ENCODE measurements around the gene MAPK6.
A peak's percentile ranks its signal among the peaks of the same experiment; 100 is the strongest.
"Not testable (repeated sequence)": the region's sequence is repeated elsewhere in the genome, so short reads cannot be mapped to it uniquely, and the experiment has no call there.

Gene MAPK6

DNA sequence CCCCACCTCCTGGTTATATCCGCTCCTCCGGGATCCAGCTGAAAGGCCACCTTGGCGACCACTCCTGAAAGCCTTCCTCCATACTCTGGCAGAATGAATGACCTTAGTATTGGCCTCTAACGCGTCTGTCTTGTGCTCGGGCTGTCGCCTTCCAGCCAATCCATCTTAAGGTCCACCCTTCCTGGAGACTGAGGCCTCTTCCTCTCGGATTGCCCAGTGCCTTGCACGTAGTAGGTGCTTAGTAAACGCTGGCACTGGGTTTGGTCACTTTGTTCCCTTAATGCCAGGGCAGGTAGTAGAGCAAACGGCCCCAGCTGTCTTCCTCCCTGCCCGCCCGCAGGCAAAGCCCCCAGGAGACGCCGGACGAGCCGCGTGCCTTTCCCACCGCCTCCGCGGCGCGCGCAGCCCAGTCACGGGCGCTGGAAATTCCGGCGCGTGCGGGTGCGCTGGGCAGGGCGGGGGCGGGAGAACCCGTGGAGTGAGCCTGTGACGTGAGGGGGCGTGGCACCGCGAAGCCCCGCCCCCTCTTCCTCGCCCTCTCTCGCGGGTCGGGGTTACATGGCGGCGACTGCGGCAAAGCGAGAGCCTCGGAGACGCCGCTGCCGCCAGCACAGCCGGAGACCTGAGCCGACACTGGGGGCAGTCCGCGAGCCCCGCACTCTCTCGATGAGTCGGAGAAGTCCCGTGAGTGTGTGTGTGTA is at the start of gene MAPK6:
TSS of gene MAPK6 (plus strand) at position 527 of the 701 bp plus-strand sequence. CDS start 27,242 bp downstream, outside the sequence.
- DNase-seq: peak; percentile 85

DNA sequence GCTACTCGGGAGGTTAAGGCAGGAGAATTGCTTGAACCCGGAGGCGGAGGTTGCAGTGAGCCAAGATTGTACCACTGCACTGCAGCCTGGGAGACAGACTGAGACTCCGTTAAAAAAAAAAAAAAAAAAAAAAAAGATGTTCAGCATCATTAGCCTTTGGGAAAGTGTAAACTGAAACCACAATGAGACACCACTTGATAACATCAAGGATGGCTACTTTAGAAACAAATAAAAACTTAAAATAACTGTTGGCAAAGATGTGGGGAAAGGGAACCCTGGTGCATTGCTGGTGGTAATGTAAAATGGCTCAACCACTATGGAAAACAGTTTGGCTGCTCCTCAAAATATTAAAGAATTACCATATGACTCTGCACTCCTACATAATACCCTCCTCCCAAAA is 49.3 kb upstream of the MAPK6 start:
- DNase-seq: no peak

DNA sequence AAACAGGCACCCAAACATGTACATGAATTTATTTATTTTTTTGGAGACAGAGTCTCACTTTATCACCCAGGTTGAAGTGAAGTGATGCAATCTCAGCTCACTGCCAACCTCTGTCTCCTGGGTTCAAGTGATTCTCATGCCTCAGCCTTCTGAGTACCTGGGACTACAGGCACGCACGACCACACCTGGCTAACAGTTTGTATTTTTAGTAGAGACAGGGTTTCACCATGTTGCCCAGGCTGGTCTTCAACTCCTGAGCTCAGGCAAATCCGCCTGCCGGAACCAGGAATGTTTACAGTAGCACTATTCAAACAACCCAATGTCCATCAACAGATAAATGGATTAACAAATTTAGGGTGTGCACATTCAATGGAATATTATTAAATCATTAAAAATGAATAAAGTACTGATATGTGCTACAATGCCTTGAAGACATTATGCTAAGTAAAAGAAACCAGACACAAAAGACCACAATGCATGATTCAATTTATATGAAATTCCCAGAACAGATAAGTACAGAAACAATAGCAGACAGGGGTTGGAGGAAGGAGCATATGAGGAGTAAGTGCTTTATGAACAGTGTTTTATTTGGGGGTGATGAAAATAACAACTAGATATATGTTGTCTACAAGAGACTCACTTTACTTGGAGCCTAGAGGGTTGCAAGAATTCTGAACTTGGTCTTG is 48.7 kb upstream of the MAPK6 start:
- no peak for DNase-seq

DNA sequence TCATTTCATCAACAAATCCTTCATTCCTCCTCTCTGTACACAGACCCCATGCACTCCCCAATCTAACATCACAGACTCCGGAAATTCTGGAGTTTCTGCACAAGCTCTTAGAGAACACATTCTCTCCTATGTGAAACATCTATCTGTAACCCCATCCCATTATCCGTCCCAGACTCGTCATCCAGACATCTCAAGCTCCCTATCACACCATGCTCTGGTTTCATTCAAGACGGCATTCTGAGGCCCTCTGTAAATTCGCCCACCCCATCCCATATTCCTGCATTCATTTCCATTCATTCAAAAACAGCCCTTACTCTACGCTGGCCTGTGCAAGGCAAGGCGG is 48.0 kb upstream of the MAPK6 start:
- no peak for DNase-seq

DNA sequence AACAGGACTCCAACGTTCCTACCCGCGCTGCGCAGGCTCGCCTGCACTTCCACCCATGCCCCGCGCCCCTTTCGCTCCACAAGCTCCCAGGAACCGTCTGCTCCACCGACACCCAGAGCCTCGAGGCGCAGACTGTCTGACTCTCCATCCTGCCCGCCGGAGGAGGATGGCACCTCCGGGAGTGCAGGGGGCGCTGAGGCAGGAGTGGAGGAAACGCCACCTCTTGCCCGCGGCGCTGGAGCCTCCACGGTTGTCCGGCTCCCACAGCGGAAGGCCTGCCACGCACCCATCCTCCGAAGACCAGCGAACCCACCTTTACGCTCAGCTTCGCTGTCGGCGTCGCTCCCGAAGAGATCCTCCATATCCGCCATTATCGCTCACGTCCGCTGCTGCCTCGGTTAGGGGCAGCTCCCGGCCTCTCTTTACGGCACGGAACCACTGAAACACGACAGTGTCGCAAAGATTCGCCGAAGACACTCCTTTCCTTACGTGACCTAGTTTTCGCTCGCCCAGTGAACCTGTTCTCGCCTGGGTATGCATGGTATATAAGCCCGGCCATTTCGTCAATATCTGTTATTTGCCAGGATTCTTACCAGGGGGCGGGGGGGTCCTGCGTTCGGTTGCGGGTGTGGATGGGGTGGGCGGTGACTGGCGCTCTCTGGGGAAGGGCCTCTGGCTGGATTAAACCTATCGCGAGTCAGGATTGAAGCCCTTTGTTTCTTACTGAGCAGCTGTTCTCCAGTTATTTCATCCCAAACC is 47.5 kb upstream of the MAPK6 start, which contains the start of gene LEO1:
TSS of gene LEO1 (minus strand) at position 404 of the 759 bp plus-strand sequence. CDS start at position 371, 33 bp downstream.
- DNase-seq: peak; percentile 82

DNA sequence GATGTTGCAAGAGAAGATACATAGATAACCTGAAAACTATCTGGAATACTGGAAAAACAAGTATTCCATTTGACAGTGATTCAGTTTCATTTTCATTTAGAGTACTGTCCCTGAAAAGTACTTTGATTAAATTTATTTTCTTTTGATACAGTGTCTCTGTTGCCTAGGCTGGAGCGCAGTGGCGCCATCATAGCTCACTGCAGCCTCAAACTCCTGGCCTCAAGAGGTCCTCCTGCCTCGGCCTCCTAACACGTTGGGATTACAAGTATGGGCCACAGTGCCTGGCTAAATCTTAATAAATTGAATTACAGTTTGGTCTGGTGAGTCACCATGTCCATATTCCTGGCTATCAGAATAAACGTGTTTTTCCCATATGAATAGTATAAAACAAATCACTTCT is 45.8 kb upstream of the MAPK6 start:
- no peak for DNase-seq

DNA sequence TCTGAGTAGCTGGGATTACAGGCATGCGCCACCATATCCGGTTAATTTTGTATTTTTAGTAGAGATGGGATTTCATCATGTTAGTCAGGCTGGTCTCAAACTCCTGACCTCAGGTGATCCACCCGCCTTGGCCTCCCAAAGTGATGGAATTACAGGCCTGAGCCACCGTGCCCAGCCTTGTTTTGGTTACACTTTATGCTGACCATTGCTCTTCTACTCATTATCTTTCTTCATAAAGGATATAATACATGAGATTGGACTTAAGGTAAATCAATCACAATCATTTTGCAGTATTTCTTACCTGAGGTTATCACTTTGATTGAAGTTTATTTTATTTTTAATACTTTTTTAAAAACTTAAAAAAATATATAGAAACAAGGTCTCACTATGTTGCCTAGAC is 45.2 kb upstream of the MAPK6 start:
- DNase-seq: no peak

DNA sequence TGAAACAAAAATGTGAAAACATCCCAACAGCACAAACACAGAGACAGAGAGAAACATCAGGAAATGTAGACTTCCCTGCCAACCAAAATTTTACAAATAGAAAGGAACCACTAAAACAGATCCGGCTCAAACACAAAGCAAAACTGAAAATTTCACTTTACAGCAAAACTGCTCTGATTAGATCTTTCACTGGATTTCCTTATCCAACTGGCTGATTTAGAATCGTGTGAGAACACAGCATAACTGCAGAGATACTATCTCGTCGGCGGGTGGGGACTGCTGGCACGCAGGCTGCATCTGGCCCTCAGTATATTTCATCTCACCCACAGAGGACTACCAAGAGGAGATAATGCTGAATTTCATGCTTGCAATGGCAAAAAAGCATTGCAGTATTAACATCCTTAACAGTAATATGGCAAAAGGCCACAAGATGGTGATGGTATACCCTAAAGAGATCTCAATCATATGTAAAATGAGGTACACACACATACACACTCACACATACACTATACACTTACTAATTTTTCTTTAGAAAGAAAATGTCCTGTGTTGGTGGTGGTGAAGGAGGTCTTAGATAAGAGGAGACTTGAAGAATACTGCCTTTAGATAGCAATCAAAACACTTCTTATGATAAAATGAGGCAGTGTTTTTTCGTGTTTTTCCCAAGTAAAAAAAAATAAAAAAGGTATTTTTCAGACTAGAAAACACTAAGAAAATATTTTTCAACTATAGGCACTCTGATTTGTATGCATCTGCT is 36.8 kb upstream of the MAPK6 start:
- DNase-seq: no peak

DNA sequence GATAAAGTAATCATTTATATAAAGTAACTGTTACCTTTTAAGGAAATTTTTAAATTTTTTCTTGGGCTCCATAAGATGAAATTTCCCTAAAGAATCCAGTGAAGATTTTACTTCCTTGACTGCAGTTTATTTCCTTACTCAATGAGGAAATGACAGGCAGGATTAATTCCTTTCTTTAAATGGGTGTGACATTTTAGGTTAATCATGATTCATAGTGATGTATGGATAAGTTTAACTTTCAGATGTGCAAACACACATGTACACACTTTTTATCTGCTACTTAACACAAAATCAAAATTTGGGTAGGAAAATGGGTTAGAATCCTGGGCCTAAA is 36.3 kb upstream of the MAPK6 start:
- no peak for DNase-seq

DNA sequence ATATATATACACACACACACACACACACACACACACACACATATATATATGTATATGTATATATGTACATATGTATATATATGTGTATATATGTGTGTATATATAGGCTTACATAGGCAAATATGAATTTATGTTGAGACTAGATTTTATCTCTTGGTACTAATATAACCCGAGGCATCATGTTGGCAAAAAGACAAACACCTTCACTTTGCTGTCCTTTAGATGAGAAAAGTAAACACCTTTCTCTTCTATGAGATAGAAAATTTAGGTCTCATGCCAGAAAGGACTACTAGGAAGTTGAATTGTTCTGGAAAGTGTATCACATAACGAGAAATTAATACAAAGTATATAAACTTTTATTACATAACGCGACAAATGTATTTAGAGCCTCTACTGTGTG is 27.9 kb upstream of the MAPK6 start:
- DNase-seq: no peak

DNA sequence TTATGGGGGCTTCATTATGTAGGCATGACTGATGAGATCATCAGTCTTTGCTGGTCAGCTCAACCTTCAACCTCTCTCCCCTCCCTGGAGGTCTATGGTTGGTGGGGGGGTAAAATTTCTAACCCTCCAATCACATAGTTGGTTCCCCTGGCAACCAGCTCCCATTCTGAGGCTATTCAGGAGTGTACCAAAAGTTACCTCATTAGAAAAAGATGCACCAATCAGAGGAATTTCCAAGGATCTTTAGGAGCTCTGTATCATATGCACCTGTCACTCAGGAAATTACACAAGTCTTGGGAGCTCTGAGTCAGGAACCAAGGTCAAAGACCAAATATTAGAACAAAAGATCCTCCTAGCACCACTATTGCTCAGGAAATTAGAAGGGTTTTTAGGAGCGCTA is 26.1 kb upstream of the MAPK6 start:
- no peak for DNase-seq

DNA sequence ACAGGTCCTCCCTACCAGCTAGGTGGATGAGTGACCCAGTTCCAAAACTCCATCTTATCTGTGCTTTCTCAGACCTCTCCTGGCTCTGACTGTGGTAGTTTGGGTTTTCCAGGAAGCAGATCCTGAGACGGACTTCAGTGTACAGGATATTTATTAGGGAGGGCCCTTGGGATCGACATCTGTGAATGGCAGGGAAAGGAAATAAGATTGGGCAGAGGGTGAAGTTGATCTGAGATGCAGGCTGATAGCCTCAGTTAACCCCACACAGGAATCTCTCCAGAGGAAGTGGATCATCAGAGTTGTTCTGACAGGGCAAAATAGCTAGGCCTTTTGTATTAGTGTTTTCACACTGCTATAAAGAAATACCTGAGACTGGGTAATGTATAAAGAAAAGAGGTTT is 16.7 kb upstream of the MAPK6 start:
- no peak for DNase-seq

DNA sequence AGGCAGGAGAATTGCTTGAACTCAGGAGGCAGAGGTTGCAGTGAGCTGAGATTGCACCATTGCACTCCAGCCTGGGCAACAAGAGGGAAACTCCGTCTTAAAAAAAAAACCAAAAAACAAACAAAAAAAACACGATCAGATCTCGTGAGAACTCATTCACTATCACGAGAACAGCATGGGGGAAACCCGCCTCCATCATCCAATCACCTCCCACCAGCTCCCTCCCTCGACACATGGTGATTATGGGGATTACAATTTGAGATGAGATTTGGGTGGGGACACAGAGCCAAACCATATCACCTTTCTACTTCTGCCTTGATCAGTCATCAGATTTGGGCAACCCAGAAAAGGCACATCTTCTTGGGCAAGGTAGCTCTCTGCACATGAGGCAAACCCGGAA is 15.9 kb upstream of the MAPK6 start:
- DNase-seq: not testable (repeated sequence)

DNA sequence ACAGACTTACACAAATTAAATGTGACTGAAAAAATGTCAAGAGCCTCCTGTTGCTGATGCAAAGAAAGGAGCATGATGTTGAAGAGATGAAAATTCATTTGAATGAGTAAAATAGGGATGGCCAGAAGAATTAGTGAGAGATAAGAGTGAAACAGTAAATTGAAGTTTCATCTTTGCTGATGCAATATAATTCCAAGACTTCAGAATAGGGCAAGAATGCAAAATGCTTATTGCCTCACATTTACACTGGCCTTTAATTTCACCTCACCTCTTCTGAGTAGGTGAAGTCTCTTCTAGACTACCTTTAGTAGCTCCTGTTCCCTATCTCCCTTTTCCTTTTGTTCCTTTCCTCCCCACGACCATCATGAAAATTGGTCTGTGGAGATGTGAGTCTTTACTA is 15.3 kb upstream of the MAPK6 start:
- no peak for DNase-seq

DNA sequence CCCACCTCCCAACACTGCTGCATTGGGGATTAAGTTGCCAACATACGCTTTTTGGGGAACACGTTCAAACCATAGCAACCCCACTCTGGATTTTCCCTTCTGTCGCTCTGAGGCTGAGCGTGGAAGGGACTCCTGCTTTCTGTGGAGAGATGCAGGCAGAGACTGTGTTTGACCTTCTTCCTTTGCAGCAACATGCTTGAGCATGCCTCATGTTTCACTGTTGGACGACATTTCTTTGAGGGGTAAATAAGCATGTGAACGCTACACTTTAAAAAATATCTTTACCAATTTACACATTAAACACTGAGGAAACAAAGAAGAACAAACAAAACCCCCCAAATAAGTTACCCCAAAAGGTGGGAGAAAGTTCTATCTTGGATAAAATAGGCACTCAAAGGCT is 14.2 kb upstream of the MAPK6 start:
- DNase-seq: no peak

DNA sequence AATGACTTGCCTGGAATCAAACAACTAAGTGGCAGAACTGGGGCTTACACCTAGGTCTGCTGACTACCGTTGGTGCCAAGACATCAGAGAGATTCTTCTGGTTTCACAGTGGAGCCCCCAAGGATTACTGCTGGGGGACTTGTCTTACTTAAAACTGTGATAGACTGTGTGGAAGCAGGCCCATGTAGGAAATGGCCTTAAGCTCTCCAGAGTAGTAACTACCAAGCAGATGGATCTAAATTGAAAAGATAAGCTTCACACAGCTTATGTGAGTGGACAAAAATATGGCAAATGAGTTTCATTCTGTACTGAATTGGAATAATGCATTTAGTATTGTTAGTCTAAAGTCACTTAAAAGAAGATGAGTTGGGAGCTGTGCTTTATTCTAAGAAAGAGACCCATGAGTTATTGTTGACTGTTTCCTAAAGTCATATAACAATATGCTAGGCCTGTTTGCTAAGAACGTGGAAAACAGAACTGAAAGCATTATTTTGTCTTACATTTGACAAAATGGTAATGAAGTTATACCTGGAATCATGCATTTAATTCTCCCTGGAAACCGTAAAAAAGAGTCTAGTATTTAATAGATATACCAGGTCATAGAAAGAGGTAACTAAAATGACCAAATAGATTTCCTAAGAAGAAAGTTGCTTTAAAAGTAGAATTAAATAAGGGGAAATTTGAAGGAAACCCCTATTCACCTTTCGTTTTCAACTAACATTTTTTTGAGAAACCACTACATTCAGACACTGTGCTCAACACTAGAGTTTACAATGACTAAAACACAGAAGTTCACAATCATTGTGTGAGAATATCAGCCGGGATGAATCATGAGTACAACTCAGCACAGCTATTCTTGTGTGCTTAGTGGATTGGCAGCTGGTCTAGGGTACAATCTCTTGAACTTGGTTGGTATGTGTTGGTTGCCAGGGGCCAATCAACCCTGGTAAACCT is 13.0 kb upstream of the MAPK6 start:
- DNase-seq: no peak

DNA sequence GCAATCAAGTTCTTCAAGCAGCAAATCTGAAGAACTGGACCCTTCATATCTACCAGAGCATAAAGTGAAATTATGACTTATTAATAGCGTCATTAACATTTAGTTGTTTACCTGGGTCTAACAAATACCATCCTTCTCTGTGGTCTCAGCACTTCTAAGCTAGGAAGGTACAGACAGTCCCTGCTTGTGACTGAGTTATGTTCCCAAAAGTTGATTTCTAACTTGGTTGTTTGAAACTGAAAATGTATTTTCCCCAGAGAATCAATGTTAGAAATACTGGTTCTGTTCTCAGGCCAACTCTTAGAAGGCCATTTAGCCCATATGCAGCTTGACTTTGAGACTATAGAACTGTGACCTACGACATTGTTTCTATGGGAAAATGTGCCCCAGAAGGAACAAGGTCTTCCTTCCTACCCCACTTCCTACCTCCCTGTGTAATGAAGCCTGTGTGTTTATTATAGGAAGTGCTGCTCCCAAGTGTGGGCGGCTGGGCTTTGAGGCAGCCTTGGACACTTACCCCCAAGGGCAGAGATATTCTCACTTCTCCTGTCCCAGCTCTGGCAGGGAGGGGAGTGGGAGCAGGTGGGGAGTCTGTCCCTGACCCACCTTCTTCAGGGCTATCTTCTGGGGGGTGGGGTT is 12.2 kb upstream of the MAPK6 start:
- DNase-seq: no peak

DNA sequence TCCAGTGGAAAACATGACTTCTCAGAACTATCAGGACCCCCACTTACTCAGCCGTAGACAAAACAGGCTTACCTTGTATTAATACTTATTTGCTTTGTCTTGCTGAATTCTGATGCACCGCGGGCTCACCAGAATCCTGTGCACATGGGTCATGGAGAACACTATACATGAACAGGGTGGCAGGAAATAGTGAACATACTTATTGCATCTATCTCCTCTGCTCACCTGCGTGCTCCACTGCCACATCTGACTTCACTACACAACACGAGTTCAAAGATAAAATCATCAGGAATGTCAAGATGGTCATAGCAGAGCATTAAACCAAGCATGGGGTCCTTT is 10.7 kb upstream of the MAPK6 start:
- no peak for DNase-seq

DNA sequence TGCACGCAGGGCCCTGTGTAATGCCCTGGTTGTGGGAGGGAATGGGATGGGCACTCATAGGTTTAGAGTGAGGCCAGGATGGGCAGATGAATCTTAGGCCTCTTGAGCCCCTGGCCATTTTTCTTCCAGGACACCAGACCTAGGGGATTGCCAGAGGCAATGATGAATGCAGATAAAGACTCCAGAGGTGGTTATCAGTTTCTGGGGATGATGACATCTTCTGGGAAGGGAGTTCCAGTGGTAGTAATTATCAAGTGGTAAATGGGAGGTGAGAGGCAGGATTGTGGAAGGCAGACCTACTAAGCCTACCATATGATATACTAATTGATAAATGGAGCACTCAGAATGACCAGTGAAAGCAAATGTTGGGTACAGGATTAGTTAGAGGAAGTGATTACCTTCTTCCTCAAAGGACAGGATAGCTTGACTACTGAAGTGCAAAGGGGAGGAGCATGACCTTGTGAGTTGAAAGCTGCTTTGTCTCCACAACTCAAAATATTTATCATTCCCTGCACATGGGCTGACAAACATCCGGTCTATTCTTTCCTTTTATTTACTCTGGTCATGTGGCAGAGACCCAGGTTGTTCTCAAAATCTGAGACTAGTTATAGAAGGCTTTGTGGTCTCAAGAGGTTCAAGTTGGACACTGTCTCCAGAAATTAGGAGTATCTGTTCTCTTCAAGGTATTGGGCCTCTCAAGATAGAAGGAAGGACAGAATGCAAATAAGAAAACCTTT is 10.2 kb upstream of the MAPK6 start:
- no peak for DNase-seq

DNA sequence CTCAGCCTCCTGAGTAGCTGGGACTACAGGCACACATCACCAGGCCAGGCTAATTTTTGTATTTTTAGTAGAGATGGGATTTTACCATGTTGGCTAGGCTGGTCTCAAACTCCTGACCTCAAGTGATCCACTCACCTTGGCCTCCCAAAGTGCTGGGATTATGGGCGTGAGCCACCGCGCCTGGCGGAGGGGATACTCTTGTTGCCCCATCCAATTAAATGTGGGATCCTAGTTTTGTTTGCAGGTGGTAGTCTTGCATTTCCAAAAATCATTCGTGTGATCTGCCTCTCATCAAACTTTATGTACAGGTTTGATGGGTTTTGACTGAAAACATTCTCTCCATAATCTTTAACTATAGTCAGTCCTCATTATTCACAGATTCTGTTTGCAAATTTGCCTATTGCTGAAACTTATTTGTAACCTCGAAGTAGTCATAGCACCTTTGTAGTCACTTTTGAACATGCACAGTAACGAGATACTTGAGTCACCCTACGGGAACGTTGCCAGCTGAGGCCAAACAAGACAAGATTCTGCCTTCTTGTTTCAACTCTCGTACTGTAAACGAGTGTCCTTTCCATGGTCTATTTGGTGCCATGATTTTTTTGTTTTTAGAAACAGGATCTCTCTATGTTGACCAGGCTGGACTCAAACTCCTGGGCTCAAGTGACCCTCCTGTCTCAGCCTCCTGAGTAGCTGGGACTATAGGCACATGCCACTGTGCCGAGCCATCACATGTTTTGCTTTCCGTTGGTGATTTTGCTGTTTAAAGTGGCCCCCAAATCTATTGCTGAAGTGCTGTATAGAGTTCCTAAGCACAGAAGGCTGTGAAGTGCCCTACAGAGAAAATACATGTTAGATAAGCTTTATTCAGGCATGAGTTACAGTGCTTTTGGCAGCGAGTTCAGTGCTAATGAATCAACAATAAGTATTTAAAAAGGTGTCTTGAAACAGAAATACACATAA is 8.1 kb upstream of the MAPK6 start:
- peak; percentile 58 for DNase-seq
